Stimulated activated CD4-positive, alpha-beta T cell treated with anti-CD3 and anti-CD28 coated beads, Interleukin-1b, Interleukin-23, amount 100 ng/mL, for 48 hours (primary cell): ENCODE measurements around the gene SSU72.
A peak's percentile ranks its signal among the peaks of the same experiment; 100 is the strongest.
"Not testable (repeated sequence)": the region's sequence is repeated elsewhere in the genome, so short reads cannot be mapped to it uniquely, and the experiment has no call there.

ENCODE experiments used
- DNase-seq: peaks from one replicate; pipeline ENCODE4 v3.0.0-alpha.2; 2020

The SSU72 gene

DNA sequence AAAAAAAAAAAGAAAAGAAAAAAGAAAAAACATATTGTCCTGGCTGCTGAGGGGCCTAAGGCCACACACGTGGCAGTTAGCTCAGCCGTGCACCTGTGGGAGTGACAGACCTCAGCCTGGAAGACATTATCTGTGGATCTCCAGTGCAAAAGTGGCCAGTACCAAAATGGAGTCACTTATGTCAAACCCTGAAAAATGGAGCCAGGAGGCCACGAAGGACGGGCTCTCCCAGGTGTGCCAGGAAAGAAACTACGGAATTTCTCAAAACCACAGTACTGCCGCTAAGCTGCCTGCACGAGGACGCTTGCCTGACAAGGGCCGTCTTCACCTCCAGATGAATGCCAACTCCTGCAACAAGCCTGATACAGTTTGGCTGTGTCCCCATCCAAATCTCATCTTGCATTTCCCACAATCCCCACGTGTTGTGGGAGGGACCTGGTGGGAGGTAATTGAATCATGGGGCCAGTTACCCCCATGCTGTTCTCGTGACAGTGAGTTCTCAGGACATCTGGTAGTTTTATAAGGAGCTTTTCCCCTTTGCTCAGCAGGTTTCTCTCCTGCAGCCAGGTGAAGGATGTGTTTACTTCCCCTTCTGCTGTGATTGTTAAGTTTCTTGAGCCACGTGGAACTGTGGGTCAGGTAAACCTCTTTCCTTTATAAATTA lies 35.3 kb upstream of the SSU72 start:
- no peak for DNase-seq

DNA sequence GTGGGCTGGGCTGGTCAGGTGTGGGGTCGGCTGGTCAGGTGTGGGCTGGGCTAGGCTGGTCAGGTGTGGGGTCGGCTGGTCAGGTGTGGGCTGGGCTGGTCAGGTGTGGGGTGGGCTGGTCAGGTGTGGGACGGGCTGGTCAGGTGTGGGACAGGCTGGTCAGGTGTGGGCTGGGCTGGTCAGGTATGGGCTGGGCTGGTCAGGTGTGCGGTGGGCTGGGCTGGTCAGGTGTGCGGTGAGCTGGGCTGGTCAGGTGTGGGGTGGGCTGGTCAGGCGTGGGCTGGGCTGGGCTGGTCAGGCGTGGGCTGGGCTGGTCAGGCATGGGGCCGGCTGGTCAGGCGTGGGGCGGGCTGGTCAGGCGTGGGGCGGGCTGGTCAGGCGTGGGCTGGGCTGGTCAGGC lies 31.6 kb upstream of the SSU72 start:
- DNase-seq = no peak

DNA sequence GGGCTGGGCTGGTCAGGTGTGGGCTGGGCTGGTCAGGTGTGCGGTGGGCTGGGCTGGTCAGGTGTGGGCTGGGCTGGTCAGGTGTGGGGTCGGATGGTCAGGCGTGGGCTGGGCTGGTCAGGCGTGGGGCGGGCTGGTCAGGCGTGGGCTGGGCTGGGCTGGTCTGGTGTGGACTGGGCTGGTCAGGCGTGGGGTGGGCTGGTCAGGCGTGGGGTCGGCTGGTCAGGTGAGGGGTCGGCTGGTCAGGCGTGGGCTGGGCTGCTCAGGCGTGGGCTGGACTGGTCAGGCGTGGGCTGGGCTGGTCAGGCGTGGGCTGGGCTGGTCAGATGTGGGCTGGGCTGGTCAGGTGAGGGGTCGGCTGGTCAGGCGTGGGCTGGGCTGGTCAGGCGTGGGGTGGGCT lies 31.1 kb upstream of the SSU72 start:
- no peak for DNase-seq

DNA sequence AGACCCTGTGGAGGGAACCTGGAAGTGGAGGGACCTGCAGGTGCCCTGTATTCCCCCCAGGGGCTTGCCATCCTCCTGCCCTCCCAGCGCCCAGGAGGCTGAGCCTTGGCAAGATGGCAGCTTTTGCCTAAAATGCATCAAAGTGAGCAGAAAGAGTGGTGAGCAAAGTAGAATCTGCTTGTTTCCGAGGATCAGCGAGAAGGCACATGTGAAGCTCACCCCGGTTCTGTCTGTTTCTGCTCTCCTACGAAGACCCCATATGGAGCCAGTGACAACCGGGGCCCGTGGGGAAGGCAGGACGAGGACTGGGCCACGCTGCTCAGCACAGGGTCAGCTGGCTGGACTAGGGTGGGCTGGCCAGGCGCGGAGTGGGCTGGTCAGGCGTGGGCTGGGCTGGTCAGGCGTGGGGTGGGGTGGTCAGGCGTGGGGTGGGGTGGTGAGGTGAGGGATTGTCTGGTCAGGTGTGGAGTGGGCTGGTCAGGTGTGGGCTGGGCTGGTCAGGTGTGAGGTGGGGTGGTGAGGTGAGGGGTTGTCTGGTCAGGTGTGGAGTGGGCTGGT lies 30.4 kb upstream of the SSU72 start:
- no peak for DNase-seq

DNA sequence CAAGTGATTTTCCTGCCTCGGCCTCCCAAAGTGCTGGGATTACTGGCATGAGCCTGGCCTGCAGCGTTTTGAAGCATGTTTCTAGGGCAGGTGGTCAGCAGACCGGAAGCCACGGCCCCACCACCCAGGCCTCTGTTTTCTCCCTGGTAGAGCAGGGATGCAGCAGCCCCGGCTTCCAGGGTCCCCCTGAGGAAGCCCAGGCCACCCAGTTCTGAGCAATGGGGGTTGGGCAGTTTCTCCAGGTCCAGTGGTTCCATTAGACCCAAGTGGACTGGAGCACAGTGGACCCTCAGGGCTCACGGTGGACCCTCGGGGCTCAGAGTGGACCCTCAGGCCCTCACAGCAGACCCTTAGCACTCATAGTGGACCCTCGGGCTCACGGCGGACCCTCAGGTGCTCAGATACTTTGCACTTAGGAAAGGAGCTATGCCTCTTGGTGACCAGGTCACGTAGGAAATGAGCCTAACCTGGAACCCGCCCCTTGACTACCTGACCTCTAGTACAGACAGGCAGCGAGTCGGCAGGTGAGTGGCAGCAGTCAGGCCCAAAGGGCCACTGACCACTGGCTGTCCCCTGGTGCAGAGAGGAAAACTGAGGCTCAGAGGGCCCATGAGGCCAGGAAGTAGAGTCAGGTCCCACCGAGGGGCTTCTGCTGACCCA lies 29.8 kb upstream of the SSU72 start:
- no peak for DNase-seq

DNA sequence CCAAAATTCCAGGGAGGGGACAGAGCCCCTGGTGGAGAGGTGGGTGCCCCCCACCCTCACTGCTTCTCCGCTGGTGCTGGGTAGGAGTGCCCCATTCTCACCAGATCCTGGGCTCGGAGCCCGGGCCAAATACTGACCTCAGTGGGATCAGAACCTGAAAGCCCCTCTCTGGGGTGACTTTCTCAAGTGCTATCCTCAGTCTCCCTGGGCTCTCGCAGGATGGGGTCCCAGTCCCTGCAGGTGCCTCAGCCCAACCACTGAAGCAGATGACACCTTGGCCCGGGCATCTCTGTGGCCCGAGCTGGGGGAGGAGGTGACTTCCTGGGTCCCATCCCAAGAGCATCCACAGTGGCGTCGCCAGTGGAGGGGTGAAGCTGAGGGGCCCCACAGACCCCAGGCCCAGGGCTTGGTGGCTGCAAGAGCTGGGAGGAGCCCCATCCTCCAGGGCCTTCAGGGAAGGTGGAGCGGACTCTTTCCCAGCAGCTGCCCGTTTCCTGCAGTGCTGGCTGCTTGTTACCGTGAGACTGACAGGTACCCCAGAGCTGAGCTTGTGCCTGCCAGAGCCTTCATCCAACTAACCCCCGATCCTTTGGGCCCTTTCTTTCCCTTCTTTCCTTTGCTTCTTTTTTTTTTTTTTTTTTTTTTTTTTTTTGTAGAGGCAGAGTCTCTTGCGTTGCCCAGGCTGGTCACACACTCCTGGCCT lies 29.2 kb upstream of the SSU72 start:
- no peak for DNase-seq

DNA sequence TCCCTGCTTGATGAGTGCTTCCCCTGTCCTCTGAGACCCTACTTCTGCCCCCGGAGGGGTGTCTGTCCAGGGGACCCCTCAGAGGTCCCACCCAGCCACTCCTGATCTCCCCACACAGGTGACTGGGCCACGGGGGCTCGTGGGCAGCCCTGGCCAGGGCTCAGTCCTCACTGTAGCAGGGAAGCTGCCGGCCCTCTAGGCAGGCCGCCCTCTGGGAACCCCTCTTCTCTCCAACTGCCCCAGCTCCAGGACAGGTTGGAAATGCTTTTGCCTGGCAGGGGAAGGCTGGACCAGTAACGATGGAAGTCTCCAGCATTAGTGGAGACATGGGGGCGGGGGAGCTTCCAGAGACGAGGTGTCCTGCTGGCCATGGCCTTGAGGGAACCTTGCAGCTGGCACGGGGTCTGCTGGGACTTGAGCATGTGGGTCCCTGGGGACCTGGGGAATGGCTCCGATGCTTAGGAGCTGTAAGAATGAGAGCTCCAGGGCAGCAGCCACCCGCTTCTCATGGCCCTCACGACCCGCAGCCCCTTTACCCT lies 28.4 kb upstream of the SSU72 start:
- no peak for DNase-seq

DNA sequence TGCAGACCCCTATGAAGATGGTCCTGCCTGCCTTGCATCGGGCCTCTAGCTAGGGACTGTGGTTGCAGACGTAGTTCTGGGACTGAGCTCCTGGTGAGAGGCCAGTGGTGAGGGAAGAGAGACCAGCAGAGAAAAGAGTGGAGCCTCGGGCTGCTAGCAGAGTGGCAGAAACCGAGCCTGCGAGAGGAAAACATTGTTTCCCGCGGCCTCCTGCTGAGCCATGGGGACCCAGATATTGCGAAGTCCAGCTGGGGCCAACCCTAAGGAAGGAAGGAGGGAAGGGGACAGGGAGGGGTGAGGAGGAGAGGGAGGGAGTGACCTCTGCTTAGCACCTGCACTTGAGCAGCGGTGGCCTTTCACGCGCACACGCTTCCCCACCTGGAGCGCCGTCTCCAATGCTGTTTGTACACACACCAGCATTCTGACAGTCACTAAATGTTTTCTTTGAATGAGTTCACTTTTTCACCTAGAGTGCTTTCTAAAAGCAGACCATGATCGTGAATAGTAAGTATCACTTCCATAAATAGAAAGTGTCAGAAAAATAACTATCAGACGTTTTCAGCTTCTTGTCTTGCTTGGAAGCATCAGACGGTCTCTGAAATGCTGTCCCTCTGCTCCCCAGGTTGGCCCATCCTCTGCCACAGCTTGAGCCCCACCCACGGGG lies 27.8 kb upstream of the SSU72 start:
- DNase-seq = no peak

DNA sequence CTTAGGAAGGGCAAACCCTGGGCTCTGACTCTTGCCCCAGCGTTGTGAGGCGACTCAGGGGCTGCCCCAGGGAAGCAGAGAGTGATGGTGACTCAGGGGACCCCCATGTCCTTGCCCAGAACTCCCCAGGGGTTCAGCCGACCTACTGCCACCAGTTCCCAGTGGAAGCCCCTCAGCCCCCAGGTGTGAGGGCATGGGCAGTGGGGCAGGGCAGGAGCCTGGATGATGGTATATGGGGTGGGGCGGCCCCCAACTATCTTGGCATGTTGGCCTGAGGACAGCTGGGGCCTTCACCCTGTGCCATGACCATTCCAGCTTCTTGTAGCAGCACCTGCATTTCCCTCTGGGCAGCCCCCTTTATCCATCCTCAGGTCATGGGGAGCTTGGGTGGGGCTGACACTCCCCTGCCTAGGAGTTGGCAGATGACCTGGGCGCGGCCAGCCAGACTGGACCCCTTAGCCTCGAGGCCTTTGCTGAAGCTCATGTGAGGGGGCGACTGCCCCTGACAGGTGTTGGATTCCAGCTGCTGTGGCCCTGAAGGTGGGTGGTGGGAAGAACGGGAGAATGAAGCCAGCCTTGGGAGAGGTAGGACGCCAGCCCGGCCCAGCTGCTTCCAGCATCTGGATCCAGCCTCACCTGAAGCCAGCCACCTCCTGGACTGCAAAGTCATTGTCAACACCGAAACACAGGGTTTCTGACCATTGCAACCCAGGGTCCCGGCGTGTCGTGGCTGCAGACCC lies 27.1 kb upstream of the SSU72 start:
- no peak for DNase-seq

DNA sequence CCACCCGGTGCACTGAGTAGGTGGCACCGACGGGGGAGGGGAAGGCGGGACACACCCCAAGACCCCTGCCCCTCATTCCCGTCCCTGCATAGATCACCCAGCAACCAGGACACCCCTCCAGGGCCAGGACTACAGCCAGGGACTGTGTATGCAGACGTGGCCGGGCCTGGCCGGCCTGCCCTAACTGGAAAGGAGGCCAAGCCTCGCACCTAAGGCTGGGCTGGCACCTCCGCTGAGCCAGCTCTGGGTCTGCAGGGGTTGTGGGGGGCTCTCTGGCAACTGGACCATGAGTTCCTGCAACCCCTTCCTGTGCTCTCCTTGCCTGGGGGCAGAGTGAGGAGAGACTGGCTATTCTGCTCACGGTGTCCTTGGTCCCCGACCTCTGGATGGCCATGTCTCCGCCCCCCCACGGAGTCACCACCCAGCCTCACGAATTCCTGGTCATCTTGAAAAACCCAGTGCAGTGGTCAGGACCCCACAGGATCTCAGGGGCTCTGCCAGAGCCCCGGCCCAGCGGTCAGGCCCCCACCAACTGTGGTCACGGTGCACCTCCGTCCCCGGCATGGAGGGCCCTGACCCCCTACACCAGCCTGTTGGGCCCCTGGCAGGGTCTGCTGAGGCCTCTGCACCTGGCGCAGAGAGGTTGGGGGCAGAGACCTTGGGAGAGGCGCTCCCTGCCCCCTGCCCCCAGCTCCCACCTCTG lies 26.3 kb upstream of the SSU72 start:
- no peak for DNase-seq

DNA sequence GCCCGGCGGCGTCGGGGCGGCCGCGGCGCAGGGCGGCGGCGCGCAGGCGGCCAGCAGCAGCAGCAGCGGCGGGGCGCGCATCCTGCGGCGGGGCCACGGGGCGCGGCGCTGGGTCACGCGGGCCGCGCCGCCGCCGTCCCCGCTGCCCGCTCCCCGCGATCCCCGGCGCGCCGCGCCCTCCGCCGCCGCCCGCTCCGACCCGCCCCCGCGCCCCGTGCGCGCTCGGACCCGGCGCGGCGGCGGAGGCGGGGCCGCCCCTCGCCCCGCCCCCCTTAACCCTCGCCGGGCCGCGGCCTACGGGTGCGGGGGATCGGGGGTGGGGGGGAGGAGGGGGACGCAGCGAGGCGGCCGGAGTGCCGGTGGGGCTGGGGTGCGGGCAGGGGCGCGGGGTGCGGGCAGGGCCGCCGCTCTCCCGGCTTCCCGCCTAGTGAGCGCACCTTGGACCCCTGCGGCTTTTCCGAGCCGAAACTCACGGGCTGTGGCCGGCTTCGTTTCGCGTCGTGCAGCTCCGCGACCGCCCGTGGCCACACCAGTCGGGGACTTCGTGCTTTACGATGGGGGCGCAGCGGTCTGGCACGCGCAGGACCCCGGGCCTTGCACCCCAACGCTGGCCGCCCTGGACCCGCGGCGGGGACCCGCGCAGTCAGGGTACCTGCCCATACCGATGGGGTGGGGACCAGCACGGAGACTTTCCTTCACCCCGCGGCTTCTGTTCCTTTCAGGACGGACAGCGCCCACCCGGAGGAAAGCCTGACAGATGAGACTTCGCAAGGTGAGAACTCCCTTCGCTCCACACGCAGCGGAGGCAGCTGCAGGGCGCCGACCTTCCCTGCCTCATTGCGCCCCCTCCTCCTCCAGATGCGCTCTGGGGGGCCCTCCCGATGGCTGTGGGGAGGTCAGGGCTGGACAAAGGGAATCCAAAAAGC lies 25.5 kb upstream of the SSU72 start, which contains the start of gene FNDC10:
TSS of gene FNDC10 (minus strand) at position 201 of the 926 bp plus-strand sequence. CDS start at position 81, 120 bp downstream.
- no peak for DNase-seq

DNA sequence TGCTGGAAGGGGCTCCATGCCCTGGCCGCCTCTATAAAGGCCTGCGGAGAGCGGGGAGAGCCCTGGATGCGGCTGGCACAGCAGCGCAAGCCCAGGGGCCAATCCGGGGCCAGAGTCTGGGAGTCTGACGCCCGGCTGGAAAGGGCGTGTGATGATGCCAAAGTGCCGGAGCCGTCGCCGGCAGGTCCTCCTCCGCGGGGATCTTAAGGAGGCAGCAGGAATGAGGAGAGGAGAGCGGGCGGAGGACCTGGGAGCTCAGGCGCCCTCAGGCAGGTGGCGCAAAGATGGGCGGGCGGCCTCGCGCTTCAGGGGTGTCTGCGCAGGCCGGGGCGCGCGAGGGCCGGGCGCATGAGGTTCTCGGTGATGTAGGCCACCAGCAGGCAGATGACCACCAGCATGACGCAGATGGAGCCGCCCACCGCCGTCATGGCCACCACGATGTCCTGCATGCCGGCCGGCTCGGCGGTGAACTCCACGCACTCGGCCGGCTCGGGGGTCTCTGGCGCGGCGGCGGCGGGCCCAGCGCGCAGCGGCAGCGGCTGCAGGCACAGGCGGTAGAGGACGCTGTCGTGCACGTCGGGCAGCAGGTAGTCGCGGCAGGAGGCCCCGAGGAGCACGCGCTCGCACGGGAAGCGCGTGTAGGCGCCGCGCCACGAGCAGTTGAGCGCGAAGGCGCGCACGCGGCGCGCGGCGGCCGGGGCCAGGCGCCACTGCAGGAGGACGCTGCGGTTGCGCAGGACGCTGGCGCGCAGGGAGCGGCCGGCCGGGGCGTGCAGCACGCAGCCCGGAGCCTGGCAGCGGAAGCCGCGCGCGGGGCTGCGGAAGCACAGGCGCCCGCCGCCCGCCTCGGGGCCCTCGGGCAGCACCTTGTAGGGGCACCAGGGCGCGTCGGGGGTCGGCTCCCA lies 24.6 kb upstream of the SSU72 start:
- DNase-seq = peak; percentile 29

DNA sequence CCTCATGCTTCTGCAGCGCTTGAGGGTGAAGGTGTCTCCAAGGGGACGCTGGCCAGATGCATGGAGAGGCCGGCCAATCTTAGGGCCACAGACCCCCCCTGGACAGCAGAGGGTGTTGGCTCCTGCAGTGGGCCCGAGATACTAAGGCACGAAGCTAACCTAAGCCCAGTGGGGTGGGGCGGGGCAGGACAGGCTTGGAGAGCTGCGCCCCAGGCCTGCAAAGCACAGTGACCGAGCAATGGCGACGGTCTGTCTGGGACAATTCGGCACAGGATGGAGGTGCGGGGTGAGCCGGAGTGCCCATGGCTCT lies 24.0 kb upstream of the SSU72 start:
- no peak for DNase-seq

DNA sequence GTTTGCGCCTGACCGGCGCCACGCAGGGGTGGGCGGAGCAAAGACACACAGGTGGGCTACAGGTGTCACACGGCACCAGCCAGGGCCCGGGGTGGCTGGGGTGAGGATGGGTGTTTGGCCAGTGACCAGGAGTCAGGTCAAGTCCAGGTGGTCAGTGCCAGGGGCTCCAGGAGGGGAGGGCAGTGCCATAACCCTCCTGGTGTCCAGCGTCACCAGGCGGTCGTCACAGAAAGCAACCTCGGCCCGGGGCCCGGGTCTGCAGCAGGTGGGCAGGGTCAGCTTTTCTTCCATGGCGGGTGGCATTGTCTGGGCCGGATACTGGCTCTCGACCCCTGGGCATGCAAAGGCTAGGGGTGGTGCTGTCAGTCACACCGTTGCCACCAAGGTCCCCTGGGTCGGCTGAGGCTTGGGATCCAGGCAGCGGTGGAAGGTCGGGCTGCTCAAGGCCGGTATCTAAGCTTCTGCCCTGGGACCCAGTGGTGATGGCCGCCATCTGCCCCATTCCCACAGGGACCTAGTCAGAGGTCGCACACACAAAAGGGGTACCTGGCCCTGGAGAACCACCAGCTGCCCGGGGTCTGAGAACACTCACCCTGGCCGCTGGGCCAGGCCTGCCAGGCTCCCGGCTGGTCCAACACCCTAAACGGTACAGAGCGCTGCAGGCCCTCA lies 23.5 kb upstream of the SSU72 start:
- no peak for DNase-seq

DNA sequence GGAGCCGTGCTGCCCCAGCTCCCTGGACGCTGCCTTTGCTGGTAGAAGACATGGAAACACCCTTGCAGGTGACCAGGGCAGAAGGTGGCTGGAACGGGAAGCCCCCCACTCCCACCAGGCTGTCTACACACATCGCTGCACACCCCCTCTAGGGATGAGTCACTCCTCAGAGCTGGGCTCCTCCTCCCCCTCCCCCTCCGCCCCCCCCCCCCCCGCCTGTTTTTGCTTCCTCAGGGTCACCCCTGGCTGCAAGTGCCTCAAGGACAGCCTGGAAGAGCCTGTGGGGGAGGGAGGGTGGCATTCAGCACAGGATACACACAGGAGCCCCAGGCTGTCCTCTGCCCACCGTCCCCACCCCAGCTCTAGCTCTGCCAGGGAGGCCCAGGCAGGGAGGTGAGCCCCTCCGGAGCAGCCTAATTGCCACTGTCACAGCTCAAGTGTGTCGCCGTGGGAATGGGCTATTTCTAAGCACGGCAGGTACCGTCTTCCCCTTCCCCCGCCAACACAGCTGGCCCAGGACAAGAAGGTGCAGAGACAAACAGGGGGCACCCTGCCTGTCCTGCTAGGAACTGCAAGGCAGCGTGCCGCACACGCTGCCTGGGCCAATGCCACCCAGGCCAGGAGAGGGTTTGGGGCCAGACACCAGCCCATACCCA lies 22.7 kb upstream of the SSU72 start:
- DNase-seq = peak; percentile 32

DNA sequence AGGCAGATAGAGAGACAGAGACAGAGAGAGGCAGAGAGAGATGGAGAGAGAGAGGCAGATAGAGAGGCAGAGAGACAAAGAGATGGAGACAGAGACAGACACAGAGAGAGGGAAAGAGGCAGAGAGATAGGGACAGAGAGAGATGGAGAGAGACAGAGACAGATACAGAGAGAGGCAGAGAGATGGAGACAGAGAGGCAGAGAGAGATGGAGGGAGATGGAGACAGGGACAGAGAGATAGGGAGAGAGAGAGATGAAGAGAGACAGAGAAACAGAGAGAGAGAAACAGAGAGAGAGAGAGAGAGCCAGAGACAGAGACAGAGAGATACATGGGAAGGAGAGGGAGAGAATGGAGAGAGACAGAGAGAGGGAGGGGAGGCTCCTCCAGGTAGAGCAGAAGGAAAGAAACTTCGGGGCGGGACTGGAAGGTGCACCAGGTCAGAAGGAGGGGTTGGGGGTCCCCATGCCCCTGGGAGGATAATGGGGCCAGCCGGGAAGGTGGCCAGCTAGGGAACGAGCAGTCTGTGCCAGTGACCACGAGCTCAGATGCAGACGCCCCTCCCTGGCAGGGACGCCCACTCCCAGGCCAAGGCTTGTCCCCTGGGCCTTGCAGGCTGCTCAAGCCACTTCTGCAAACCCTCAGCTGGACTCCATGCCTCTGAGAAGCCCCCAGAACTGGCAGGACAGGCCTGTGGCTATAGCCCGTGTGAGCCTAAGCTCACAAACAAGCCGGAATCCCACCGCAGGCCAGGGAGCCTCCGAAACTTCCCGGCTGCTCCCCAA lies 22.0 kb upstream of the SSU72 start:
- no peak for DNase-seq

DNA sequence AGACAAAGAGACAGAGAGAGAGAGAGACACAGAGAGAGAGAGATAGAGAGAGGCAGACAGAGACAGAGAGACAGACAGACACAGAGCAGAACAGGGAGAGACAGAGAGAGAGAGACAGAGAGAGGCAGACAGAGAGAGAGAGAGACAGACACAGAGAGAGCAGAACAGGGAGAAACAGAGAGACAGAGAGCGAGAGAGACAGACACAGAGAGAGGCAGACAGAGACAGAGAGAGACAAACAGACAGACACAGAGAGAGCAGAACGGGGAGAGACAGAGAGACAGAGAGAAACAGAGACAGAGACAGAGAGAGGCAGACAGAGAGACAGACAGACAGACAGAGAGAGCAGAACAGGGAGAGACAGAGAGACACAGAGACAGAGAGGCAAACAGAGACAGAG lies 20.7 kb upstream of the SSU72 start:
- not testable (repeated sequence) for DNase-seq
